GM21447 (cell line): ENCODE results near the gene OPCML.

Source experiments
- ATAC-seq: cut with Tn5 transposase; IDR thresholded peaks from one replicate; pipeline ENCODE4 v1.9.1; 2021; ENCODE audit not compliant: unreplicated experiment

Gene OPCML

DNA sequence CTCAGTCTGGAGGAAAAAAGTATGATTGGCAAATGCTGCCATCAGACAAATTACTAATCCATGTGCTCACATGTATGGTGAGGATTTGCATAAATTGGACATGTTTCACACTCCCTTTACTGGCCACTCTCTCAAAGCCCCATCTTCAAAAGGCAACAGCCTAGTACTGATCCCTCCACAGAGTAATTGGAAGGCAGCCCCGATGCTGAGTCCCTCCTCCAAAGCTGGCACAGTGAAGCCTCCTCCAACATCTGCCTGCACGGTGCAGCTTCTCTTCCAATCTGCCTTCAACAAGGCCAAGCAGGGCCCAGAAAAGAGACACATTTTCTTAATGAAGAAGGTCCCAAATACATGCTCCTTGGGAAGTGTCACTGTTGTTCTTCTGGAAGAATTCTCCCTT is 350.6 kb downstream of the OPCML start:
- no peak for ATAC-seq

DNA sequence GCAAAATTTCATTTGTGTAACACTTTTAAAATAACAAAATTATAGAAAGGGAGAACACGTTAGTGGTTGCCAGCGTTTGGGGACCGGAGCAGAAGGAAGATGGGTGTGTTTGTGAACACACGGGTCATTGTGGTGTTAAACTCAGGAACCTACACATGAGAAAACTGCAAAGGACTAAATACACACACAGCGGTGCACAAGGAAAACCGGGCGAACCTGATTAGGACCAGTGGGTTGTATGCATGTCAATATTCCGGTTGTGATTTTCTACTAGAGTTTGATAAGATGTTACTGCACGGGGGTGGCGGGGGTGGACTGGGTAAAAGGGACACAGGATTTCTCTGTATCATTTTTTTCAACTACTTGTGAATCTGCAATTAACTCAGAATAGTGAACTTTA is 351.2 kb downstream of the OPCML start:
- ATAC-seq = no peak

DNA sequence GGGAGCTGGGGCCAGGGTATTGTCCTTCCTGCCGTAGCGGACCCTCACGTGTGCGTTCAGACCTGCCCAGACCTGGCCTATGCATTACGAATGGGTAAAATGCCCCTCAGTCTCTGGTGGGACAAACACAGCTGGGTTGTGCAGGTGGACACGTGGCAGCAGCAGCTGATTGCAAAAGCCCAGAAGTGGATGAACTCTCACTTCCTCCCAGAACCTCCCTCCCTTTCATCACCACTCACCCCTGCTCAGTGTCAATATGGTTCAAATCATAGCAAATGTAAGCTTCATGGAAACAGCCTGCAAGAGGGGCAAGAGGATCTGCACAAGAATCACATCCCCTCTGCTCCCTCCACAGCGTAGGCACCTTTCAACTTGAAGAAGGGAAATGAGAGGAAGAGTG is 352.1 kb downstream of the OPCML start:
- no peak for ATAC-seq

DNA sequence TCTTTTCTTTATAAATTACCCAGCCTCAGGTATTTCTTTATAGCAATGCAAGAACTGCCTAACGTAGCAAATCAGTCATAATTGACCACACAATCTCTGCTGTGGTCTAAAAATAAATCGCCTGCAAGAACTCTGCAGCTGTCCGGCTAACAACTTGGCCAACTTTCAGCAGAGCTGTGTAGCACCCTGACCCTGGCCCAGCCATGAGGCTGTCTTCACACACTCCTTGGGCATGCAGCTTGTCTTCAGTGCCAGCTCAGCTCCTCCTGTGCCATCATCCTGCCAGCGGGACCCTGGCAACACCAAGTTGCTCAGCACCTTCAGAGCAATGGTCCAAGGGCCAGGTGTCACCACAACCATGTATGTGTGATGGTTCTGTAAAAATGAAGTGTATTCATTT is 355.6 kb downstream of the OPCML start:
- ATAC-seq = no peak

DNA sequence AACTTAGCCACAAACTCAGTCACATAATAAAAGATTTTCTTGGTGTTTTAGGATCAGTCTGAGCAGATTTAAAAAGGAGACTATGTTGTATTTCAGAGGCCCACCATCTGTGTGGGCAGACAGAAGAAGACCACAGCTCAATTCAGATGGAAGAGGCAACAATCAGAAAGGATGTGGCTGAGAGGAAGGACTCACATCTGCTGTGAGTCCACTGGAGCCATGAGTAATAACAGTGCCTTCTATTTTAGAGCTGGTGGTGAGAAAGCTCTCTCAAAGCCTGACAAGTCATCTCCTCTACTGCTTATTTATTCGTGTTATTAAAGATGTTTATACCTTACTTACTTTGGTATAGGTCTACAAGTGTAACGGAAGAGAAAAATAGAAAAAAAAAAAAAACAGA is 357.2 kb downstream of the OPCML start:
- ATAC-seq = no peak

DNA sequence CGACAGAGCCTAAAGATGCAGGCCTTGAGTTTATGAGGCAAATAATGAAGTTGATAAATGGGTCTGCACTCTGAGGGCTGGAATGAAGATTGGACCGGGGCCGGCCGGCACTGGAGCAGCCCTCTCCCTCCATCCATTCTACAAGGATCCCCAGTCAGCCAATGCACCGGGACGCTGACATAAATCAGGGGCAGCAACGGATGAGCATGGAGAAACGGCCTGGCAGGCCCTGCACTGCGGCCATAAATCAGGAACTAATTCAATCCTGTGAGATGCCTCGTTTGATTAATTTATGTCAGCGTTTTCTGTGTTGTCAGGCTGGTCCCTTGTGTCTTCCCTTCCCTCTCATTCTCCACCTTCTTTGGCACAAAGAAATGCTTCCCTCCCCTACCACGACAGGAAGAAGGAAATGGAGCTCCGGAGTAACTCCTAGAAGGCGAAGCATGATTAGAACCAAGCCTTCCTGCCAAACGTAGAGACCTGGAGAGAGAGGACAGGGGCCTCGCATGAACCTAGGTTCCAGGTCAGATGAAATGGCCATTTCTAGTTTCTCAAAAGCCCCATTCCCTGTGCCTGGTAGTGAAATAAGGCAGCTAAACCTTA is 358.4 kb downstream of the OPCML start:
- no peak for ATAC-seq

DNA sequence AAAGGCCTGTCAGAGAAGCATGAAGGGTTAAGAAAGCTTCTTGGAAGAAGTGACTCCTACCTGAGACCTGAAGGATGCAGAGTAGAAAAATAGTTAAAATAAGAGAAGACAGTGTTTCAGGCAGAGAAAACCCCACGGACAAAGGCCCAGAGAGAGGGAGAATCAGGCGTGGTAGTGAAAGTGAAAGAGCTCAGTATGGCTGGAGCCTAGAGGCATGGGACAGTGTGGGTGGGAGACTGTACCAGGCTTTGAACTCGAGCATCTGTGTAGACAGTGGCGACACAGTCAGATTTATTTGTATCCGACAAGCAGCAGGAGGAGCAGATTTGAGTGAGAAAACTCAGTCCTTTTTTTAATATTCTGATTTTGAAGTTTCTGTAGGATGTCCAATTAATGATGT is 360.0 kb downstream of the OPCML start:
- no peak for ATAC-seq

DNA sequence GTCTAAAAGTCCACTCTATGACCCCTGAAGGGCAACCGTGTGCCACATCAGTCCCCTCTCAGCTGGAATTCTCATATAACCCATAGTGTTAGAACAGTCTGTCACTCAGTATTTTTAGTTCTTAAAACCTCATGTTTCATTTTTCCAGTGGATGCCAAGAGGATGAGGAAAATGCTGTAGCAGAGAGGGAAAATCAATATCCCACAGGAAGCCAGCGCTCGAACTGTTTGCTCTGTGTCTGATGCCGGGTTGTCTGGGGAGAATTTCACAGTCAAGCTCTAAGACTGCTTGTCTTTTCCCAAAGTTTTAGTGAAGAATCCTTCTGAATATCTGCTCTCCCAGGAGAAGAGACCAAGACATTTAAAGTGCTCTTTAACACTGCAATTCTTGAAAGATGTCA is 360.9 kb downstream of the OPCML start:
- no peak for ATAC-seq

DNA sequence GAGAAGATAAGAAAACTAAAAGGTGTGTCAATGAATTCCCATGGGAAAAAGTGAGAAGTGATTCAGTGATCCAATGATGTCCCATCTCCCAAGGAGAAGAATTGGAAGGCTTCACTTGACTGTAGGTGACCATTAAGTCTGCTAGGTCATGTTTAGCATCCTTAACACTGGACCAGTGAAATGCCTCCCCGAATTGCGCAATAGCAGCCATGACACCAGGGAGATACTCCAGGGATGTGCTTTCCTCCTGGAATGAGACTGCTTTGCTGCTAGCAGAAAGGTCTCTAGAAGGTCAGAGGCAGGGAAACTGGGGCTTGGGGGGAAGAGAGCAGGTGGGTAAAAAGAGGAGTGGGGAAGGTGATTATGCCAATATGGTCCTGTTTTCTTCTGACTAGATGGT is 364.3 kb downstream of the OPCML start:
- no peak for ATAC-seq

DNA sequence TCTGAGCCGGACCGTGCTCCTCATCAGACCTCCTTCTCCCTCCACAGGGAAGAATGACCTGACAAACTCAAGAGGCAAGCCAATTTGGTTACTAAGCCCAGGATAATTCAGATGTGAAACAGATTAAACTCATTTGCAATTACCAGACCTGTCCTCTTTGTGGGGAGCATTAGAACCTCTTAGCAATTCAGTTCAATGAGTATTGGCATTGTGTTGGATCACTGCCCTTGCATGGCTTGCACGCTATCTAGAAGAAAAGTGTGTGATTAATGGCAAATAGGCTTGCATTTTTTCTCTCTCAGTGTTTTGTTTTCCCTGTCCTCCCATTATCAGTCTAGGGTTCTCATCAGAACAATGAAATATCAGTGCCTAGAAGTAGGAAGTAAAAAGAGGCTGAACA is 365.6 kb downstream of the OPCML start:
- no peak for ATAC-seq

DNA sequence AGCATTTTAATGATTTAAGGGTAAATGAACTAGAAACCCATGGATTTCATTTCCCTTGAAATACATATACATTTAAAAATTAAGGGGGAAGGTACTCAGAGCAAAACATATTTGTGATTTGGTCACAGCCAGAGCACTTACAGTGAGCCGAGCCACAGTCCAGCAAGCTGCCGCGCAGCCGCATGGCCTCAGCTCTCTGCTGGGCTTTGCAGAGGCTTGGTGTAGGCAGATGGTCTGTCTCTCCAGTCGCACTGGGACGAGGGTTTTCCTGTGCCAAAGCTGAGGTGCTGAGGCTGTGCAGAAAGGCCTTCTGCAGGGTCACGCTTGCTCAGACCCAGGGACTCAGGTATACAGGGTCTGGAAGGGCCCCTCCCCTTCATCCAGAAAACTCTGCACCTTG is 367.3 kb downstream of the OPCML start:
- no peak for ATAC-seq

DNA sequence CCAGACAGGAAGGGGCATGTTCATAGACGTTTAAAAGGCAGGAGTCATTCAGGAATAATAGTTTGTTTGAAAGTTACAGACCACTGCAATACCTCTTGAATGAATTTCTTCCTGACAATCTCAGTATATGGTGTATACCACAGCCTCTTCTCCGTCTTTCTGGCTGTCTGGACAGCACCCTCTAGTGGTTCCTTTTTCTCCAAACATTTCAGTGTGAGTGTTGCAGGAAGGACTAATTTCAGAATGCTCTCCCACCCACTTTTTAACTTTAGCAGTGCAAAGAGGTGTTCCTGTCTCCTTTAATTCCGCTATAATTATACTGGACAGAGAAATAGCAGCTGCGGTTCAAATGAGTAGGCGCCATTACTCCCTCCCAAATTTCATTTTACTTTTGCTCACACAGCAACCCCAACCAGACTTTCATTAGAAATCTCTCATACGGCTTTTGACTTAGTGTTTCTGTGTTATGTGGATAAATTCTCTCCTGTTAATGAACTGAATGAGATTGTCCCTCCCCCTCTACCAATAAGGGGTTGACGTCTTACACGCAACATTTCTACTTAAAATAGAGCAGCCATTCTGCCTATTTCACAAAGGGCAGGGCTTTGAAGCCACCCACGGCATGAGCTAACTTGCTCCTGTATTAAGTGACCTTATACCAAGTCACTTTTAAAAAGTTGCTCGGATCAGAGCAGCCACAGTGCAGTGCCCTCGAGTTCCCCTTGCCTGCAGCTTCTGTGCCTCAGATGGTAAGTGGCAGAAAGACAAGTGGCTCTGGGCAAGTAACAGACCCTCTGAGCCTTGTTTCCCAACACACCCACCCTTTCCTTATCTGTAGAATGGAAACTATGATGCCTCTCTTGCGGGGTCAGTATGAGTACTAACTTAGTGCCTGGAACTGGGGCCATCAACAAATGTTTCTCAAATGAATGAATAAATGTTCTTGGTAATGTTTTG is 368.6 kb downstream of the OPCML start:
- ATAC-seq = peak; percentile 67

DNA sequence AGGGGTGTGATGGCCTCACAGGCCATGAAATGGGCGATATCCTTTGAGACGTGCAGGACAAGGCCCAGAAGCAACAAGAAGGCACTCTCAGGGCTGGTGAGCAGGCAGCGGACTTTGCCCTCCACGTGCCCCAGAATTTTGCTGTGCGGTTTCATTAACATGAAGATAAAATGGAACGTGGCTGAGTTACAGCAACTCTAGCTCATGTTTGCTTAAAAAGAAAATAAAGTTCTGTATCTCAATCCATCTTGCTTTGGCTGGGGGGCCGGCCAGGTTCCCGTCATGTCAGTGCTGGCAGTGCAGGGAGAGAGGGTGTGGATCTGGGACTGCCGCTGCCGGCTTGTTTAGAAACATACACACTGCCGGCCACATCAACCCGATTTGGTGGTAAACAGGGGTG is 370.1 kb downstream of the OPCML start:
- no peak for ATAC-seq

DNA sequence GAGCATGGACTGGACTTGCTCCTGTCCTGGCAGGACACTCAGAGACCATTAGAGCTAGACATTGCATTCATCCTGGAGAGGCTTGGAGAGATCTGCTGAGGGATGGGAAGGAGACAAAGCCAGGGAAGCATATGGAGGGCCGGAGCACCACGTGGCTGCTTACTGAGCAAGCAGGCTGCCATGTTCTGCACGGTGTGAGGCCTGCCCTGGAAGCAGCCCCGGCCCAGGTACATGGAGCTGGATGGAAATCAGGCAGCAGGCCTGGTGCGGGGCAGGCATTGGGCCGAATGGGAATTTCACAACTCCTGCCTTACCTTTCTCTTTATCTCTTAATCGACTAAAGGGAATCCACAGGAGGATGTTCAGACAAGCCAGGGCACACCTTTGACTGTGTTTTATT is 371.5 kb downstream of the OPCML start:
- ATAC-seq = no peak

DNA sequence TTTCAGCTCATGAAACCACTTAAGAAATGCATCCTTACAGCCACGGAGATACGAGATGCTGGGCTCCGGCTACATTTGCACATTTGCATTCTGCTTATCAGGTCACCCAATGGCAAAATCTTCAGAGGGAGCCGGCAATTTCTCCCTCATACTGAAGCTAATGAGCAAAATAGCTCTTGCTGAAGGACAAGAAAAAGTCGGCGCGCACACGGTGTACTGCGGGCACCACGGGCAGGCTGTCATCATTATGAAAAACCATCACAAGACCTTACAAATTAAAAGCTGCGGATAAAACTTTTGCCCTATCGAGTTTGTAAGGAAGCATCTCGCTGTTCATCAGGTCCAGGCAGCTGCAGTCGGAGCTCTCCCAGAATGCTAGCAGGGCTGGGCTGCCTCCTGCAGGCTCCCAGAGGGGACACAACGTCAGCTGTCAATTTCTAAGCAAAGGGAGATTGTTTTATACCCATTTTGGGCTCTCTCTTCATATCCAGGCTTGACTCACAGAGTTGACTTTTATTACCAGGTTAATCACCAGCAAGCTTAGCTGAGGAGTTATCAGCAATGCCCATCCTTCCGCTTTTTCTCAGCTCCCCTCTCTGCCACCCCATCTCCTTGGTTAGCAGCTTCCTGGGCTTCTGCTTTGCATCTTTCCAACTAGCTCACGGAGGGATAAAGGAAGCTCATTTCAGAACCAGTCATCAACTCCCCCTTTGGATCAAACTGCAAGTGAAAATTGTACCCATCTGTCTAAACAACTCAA is 375.1 kb downstream of the OPCML start:
- ATAC-seq = no peak

DNA sequence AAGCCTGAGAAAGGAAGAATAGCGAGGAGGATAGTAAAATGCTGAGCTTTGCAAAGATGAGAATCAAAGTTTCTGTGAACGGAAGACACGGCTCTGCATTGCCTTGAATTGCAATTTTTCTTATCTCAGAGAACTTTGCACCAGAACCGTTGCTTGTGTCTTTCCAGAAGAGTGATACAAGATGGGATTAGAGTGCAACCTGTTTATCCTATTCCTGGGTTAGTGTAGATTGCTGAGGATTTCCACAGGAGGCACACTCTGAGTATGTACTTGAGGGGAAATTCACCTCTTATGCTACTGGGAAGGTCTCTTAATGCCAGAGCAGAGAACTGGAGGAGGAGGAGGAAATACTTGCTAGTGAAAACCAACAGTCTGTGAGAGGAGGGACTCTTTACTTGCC is 377.5 kb downstream of the OPCML start:
- no peak for ATAC-seq

DNA sequence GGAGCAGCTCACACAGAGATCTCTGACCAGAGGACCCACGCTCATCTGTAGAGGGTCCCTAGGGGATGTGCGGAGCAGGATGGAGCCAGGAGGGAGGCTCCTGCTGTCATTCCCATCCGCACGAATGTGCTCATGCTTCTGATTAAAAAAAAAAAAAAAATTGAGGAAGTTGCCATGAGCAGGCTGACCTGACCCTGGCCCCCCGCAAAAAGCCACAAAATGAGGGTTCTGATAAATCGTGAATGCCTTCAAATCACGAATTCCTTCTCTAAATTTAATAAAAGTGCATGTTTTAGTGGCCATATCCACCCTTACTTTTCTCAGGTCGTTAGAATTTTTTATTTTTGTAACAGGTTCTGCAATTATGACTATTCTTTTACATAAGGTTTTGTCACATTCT is 378.2 kb downstream of the OPCML start:
- no peak for ATAC-seq

DNA sequence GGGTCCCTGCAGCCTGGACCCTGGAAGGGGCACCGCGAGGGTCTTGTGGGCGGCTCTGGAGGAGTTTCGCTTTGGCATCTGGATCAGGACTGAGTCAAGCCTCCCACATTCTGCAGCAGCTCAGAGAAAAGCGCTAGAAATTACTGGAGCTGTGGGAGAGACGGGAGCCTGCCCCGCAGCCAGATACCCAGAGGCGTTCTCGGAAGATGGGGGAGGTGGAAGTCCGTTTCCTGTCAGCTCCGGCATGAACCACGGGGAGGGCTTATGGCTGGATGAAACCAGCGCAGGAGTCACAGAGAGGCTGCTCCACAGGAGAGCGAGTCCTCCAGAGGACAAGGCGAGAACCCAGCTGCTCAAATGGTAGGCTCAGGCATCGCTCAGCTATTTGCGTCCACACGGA is 379.3 kb downstream of the OPCML start:
- no peak for ATAC-seq

DNA sequence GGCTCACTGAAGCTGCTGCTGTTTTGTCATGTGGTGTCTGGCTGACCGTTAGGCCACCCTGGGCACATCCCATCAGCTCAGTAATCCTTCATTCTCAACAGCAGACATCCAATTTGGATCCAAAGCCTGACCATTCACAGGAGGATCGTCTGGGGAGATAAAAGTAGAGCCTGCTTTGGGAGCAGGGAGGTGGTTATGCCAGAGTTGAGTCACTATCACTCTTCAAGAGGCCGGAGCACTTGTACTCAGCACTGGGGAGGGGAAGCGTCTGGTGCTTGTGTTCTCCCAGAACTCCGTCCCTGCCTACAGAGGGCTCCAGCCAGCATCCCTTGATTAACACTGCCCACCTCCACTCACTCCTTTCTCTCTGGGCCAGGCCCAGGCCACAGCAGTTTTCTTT is 382.6 kb downstream of the OPCML start:
- no peak for ATAC-seq

DNA sequence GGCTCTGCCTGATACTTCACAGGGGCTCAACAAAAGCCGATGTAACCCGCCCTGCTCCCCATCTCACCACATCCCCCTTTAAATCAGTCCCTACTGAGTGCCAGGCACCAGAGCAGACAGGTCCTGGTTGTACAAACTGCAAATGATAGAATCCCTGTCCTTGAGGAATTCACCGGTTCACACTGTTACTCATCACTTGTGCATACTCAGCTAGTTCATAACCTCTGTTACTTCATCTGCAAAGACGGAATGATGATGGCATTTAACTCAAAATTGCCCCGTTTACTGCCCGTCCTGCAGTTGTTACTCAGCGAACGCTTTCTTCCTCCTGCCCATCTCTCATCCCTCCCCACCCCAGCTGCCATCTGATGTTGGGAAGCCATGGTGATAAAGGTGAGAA is 384.7 kb downstream of the OPCML start:
- no peak for ATAC-seq

DNA sequence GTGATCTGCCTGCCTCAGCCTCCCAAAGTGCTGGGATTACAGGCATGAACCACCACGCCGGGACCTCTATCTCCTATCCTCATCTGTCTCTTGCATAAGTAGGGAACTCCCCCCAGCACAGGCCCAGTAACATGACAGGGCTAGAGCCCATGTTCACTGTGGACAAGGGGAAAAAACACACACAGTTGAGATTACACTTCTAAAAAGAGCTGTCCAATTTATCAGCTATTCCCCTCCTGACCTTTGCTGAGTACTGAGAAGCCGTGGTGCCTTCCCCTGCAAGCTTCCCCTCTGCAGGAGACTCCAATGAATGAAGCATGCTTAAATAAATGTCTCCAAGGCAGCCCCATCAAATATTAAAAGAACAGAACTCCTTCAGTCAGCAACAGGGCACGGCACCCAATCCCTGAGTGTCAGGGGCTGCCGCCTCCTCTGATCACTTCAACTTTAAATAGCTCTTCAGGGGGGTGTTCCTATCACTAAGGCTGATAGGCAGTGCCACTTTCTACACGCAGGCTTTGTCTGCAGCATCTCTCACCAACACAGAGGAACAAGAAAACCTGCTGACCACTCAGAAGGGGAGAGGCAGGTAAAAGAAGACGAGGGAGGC is 385.5 kb downstream of the OPCML start:
- ATAC-seq = no peak

DNA sequence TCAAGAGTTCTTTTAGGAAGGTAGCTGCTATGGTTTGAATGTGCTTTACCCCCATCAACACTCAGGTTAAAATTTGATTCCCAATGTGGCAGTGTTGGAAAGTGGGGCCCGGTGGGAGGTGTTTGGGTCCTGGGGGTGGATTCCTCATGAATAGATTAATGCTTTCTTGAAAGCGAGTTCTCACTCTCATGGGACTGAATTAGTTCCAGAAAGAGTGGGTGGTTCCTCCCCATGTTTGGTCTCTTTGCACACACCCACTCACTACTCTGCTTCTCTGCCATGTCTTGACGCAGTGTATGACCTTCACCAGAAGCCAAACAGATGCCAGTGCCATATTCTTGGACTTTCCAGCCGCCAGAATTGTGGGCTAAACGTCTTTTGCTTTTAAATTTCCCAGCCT is 394.4 kb downstream of the OPCML start:
- no peak for ATAC-seq
